Right lung (tissue), 5 donors: ENCODE results near the gene TMEM63B. TPM values are rescaled to one million over a fixed set of nuclear protein-coding genes. Genes with fewer than 3 reads are reported as not detected.
"Not testable (repeated sequence)": the region's sequence is repeated elsewhere in the genome, so short reads cannot be mapped to it uniquely, and the experiment has no call there.

Experiments used
- DNase-seq, 2 donors: peaks; one replicate each; pipeline ENCODE4 v3.0.0-alpha.2; 2013
- polyA plus RNA-seq, 5 donors: library from polyadenylated mRNA; unstranded; fragments of 120-200 nt; gene quantifications; one replicate each; pipeline versions ENCODE4 v1.2.1 to v1.2.3, GENCODE V29; 2013; ENCODE audit warnings: inconsistent platforms in 1 of 5, low replicate concordance in 1 of 5; ENCODE audit not compliant: insufficient read length in 5 of 5, insufficient read depth in 1 of 5

TMEM63B gene
- polyA plus RNA-seq, 5 donors = 26.0 to 38.2 (median 29.5) TPM

GRCh38 chr6:44169886-44170570, 42.7 kb downstream of the TMEM63B start:
- no peak for DNase-seq

DNA sequence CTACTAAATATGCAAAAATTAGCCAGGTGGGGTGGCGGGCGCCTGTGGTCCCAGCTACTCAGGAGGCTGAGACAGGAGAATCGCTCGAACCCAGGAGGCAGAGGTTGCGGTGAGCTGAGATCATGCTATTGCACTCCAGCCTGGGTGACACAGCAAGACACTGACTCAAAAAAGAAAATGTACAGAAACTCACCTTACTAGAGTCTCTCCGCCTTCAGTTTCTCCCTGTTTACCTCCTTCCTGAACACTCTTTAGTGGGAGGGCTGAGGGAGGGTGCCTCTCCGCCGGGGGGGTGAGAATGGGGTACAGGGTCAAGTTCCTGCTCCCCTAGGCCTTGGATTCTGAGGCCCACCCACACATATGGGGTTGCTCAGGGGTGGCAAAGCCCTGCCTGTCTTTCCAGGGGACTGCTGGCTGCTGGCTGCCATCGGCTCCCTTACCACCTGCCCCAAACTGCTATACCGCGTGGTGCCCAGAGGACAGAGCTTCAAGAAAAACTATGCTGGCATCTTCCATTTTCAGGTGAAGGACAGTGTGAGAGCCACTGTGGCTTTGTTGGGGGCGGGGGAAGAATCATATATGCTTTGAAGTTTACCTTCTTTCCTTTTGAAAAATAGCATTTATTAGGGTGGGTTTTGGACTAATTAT, 44.7 kb downstream of the TMEM63B start:
- no peak for DNase-seq

GRCh38 chr6:44172731-44173500, 45.6 kb downstream of the TMEM63B start:
- DNase-seq = peak; percentile 68 to 73

- DNase-seq = no peak
These were observed 48.9 kb downstream of the TMEM63B start for GRCh38 chr6:44176130-44176761.

- DNase-seq = no peak
These were observed 49.6 kb downstream of the TMEM63B start for GRCh38 chr6:44176762-44177509.

- no peak for DNase-seq
These were observed 50.5 kb downstream of the TMEM63B start for GRCh38 chr6:44177691-44178423.

GRCh38 chr6:44178424-44179071, 51.2 kb downstream of the TMEM63B start:
- no peak for DNase-seq

- DNase-seq = no peak
These were observed 51.8 kb downstream of the TMEM63B start for GRCh38 chr6:44179072-44179536.

GRCh38 chr6:44179648-44180047, 52.3 kb downstream of the TMEM63B start:
- no peak for DNase-seq

GRCh38 chr6:44180406-44180805, 53.1 kb downstream of the TMEM63B start:
- DNase-seq = no peak

DNA sequence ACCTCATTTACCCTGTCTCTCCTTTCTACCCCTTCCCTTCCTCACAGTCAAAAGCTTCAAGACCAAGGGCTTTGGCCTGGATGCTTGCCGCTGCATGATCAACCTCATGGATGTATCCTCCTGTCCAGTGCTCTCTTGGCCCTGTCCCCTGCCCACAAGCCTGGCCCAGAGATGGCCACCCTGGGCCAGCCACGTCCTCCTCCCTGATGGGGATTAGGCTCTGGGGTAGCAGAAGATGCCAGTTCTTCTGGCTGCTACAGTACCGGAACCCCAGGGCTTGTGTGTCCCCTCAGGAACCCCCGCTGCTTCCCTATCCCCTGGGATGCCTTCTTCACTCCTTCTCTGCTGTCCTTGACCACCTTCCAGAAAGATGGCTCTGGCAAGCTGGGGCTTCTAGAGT, 53.5 kb downstream of the TMEM63B start:
- DNase-seq = no peak

DNA sequence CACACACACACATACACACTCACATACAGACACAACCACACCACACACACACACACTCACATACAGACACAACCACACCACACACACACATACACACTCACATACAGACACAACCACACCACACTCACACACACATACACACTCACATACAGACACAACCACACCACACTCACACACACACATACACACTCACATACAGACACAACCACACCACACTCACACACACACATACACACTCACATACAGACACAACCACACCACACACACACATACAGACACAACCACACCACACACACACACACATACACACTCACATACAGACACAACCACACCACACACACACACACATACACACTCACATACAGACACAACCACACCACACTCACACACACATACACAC, 54.4 kb downstream of the TMEM63B start:
- not testable (repeated sequence) for DNase-seq

GRCh38 chr6:44182911-44183390, 55.6 kb downstream of the TMEM63B start:
- DNase-seq = no peak

- no peak for DNase-seq
These were observed 56.4 kb downstream of the TMEM63B start for GRCh38 chr6:44183783-44184182.

- DNase-seq = not testable (repeated sequence)
These were observed 58.0 kb downstream of the TMEM63B start for GRCh38 chr6:44185356-44185755.

- DNase-seq = no peak
These were observed 58.7 kb downstream of the TMEM63B start for GRCh38 chr6:44185953-44186634.

GRCh38 chr6:44186635-44187025, 59.3 kb downstream of the TMEM63B start:
- no peak for DNase-seq

- DNase-seq = no peak
These were observed 61.5 kb downstream of the TMEM63B start for GRCh38 chr6:44188819-44189218.

- no peak for DNase-seq
These were observed 61.9 kb downstream of the TMEM63B start for GRCh38 chr6:44189257-44189656.
